SK-N-SH (cell line): ENCODE measurements around the gene MNDA. TPM values are rescaled to one million over a fixed set of nuclear protein-coding genes. Genes with fewer than 3 reads are reported as not detected.

Experiments
- CTCF ChIA-PET: fragments of 300-600, 350-600 bp; formaldehyde crosslinking; extraction: SDS; loops from one replicate; lab custom pipeline; 2021; lab: Yijun Ruan, JAX
- POLR2A ChIA-PET: fragments of 350-600 bp; sonication (Branson Sonifier 250); formaldehyde crosslinking; extraction: SDS; loops from one replicate; lab custom pipeline; 2020; ENCODE audit warnings: antibody characterized with exemption, inconsistent platforms; lab: Yijun Ruan, JAX
- DNase-seq: peaks from one replicate; pipeline ENCODE4 v3.0.0; 2012
- H2AFZ ChIP-seq: fragments of 200-600 bp; sonication (generic); 2 replicates; pipeline ENCODE4 v1.8.1; 2016; ENCODE audit warnings: antibody characterized with exemption, mild to moderate bottlenecking, low read depth
- H3F3A ChIP-seq: fragments of 200-600 bp; sonication (generic); replicated peaks from 2 replicates; pipeline ENCODE3; 2016; ENCODE audit warnings: antibody characterized with exemption, mild to moderate bottlenecking; ENCODE audit not compliant: insufficient read depth
- H3K27ac ChIP-seq, 2 experiments: fragments of 200-500 bp in 1 of 2; fragments of 200-600 bp in 1 of 2; sonication (Bioruptor generic) in 1 of 2; sonication (generic), shearing (Covaris generic) in 1 of 2; 2 replicates each; pipeline versions ENCODE4 v1.5.1 to v1.6.1; 2014 to 2016; ENCODE audit warnings: low read depth in 2 of 2, inconsistent platforms in 1 of 2, low read length in 1 of 2, mild to moderate bottlenecking in 1 of 2, mixed read lengths in 1 of 2
- H3K27me3 ChIP-seq: fragments of 200-600 bp; sonication (generic), shearing (Covaris generic); 2 replicates; pipeline ENCODE4 v1.6.1; 2016; ENCODE audit warnings: mixed run types; ENCODE audit not compliant: insufficient read depth
- H3K36me3 ChIP-seq, 2 experiments: fragments of 200-500 bp in 1 of 2; fragments of 200-600 bp in 1 of 2; sonication (Bioruptor generic) in 1 of 2; sonication (generic) in 1 of 2; replicated peaks in 1 of 2; 2 replicates each; pipeline versions ENCODE3 to v1.5.1; 2014 to 2016; ENCODE audit warnings: low read length in 1 of 2, mild to moderate bottlenecking in 1 of 2; ENCODE audit not compliant: insufficient read depth in 2 of 2, control insufficient read depth in 1 of 2
- H3K4me1 ChIP-seq, 2 experiments: fragments of 200-500 bp in 1 of 2; fragments of 200-600 bp in 1 of 2; sonication (Bioruptor generic) in 1 of 2; sonication (generic), shearing (Covaris generic) in 1 of 2; 2 replicates each; pipeline versions ENCODE4 v1.5.1 to v1.6.1; 2014 to 2016; ENCODE audit warnings: low read depth in 1 of 2, low read length in 1 of 2, mixed run types in 1 of 2; ENCODE audit not compliant: insufficient read depth in 2 of 2, control insufficient read depth in 1 of 2
- H3K4me2 ChIP-seq: fragments of 200-600 bp; sonication (generic), shearing (Covaris generic); 2 replicates; pipeline ENCODE4 v1.6.1; 2017; ENCODE audit warnings: mixed run types
- H3K4me3 ChIP-seq, 2 experiments: fragments of 200-500 bp in 1 of 2; fragments of 200-600 bp in 1 of 2; sonication (Bioruptor generic) in 1 of 2; sonication (generic), shearing (Covaris generic) in 1 of 2; 2 replicates each; pipeline versions ENCODE4 v1.5.1 to v1.8.1; 2014 to 2016; ENCODE audit warnings: low read depth in 2 of 2, inconsistent platforms in 1 of 2, low read length in 1 of 2, mild to moderate bottlenecking in 1 of 2, mixed read lengths in 1 of 2, moderate library complexity in 1 of 2
- H3K79me2 ChIP-seq: fragments of 200-600 bp; sonication (generic); 2 replicates; pipeline ENCODE4 v1.8.1; 2017; ENCODE audit warnings: mild to moderate bottlenecking; ENCODE audit not compliant: insufficient read depth
- H3K9ac ChIP-seq: fragments of 200-600 bp; sonication (generic); 2 replicates; pipeline ENCODE4 v1.6.1; 2017; ENCODE audit warnings: mixed run types
- H3K9me2 ChIP-seq: fragments of 200-600 bp; sonication (generic); 2 replicates; pipeline ENCODE4 v1.6.1; 2017; ENCODE audit warnings: mixed run types
- H3K9me3 ChIP-seq: fragments of 200-600 bp; sonication (generic); 2 replicates; pipeline ENCODE4 v1.6.1; 2017; ENCODE audit warnings: mixed run types, mild to moderate bottlenecking, moderate library complexity
- H4K20me1 ChIP-seq: fragments of 200-600 bp; sonication (generic); 2 replicates; pipeline ENCODE4 v1.6.1; 2017; ENCODE audit warnings: mild to moderate bottlenecking, mixed run types; ENCODE audit not compliant: insufficient read depth
- EP300 ChIP-seq, 2 experiments: IDR thresholded peaks; 2 replicates each; pipeline versions ENCODE4 v1.4.0 to v1.6.1; 2012; ENCODE audit warnings: borderline replicate concordance in 1 of 2, low read depth in 1 of 2, low read length in 1 of 2
- EZH2phosphoT487 ChIP-seq: fragments of 200-600 bp; sonication (generic); IDR thresholded peaks from 2 replicates; pipeline ENCODE4 v1.6.1; 2017; ENCODE audit warnings: low read depth, mixed run types, mild to moderate bottlenecking, antibody characterized with exemption, moderate library complexity, borderline replicate concordance
- FOSL2 ChIP-seq: IDR thresholded peaks from 2 replicates; pipeline ENCODE4 v1.4.0; 2012; ENCODE audit warnings: low read depth, mild to moderate bottlenecking, moderate library complexity, borderline replicate concordance
- GABPA ChIP-seq: IDR thresholded peaks from 2 replicates; pipeline ENCODE4 v1.4.0; 2012; ENCODE audit warnings: low read depth, mild to moderate bottlenecking
- MAX ChIP-seq: IDR thresholded peaks from 2 replicates; pipeline ENCODE4 v1.4.0; 2012; ENCODE audit warnings: low read depth
- MEF2A ChIP-seq: IDR thresholded peaks from 2 replicates; pipeline ENCODE4 v1.4.0; 2012; ENCODE audit warnings: low read depth, borderline replicate concordance
- NFIC ChIP-seq: IDR thresholded peaks from 2 replicates; pipeline ENCODE4 v1.4.0; 2012; ENCODE audit warnings: borderline replicate concordance
- NRF1 ChIP-seq: IDR thresholded peaks from 2 replicates; pipeline ENCODE4 v1.6.1; 2012; ENCODE audit warnings: low read depth, mild to moderate bottlenecking, low read length
- PBX3 ChIP-seq: IDR thresholded peaks from 2 replicates; pipeline ENCODE4; 2012
- POLR2AphosphoS5 ChIP-seq: IDR thresholded peaks from 2 replicates; pipeline ENCODE4 v1.6.1; 2012; ENCODE audit warnings: low read depth, low read length
- RAD21 ChIP-seq: IDR thresholded peaks from 2 replicates; pipeline ENCODE4 v1.6.1; 2012; ENCODE audit warnings: mild to moderate bottlenecking, low read length
- RXRA ChIP-seq: IDR thresholded peaks from 2 replicates; pipeline ENCODE4 v1.4.0; 2012; ENCODE audit warnings: low read depth, mild to moderate bottlenecking, borderline replicate concordance
- SIN3A ChIP-seq: IDR thresholded peaks from 2 replicates; pipeline ENCODE4 v1.6.1; 2012; ENCODE audit warnings: low read depth, mild to moderate bottlenecking, low read length, moderate library complexity, borderline replicate concordance
- SMC3 ChIP-seq: IDR thresholded peaks from 2 replicates; pipeline ENCODE4 v1.6.1; 2012; ENCODE audit warnings: low read depth, low read length, improper control_type of control experiment
- TAF1 ChIP-seq: IDR thresholded peaks from 2 replicates; pipeline ENCODE4 v1.6.1; 2012; ENCODE audit warnings: low read depth, mild to moderate bottlenecking, low read length, moderate library complexity, borderline replicate concordance
- TEAD4 ChIP-seq: IDR thresholded peaks from 2 replicates; pipeline ENCODE4 v1.4.0; 2012; ENCODE audit warnings: mild to moderate bottlenecking, borderline replicate concordance; ENCODE audit not compliant: insufficient read depth
- YY1 ChIP-seq: IDR thresholded peaks from 2 replicates; pipeline ENCODE4 v1.4.0; 2012; ENCODE audit warnings: low read depth, mild to moderate bottlenecking
- ZBTB33 ChIP-seq: IDR thresholded peaks from 2 replicates; pipeline ENCODE4 v1.4.0; 2012; ENCODE audit warnings: low read depth, borderline replicate concordance
- WGBS: methylation state at CpG from one replicate; pipeline ENCODE4 v1.1.6; 2017; ENCODE audit warnings: low lambda C conversion rate; 5-methylcytosine and 5-hydroxymethylcytosine counted together
- polyA plus RNA-seq, 3 experiments: library from polyadenylated mRNA; depleted of rRNA; stranded (reverse); fragments of >200 nt; gene quantifications; 2 replicates each; pipeline ENCODE4 v1.2.3, GENCODE V29; 2012
- TF ChIP-seq, protein P1 (sequence below): fragments of 150-350 bp; IDR thresholded peaks from 2 replicates; pipeline ENCODE4 v1.6.1; 2016; ENCODE audit warnings: mild to moderate bottlenecking, low read depth, low read length

The MNDA gene
- polyA plus RNA-seq, 1 of the 3 experiments (the other 2 are of a cell fraction): not detected

- no peak for DNase-seq
- Histone ChIP-seq H3F3A (no peaks in the 10 kb centered on the region), H3K4me2 (no peak overlapping the region), H4K20me1 (no peaks in the 10 kb centered on the region), H3K9me2 (no peaks in the 10 kb centered on the region), H3K27ac (no peak overlapping the region), H3K27me3 (no peaks in the 10 kb centered on the region), H3K79me2 (no peaks in the 10 kb centered on the region), H3K4me1 (no peaks in the 10 kb centered on the region), H2AFZ (no peak overlapping the region), H3K36me3 (no peaks in the 10 kb centered on the region), H3K9me3 (no peaks in the 10 kb centered on the region), H3K9ac (no peak overlapping the region), H3K4me3 (no peak overlapping the region)
- WGBS: 0% methylated on average over 2 of the region's 2 CpGs
- POLR2A ChIA-PET: no interaction called here
- CTCF ChIA-PET: no interaction called here
- TF ChIP-seq NRF1 (no peak), YY1 (no peak), FOSL2 (no peak), EZH2phosphoT487 (no peak), ZBTB33 (no peak), TAF1 (no peak), RXRA (no peak), EP300 (IDR thresholded peaks at IDR 0.05; ENCODE audit: borderline replicate concordance in 1 of 2, low read depth in 1 of 2, low read length in 1 of 2) (no peak), RAD21 (no peak), NFIC (no peak), SMC3 (no peak), MEF2A (no peak)
- TF ChIP-seq, protein P1, sequence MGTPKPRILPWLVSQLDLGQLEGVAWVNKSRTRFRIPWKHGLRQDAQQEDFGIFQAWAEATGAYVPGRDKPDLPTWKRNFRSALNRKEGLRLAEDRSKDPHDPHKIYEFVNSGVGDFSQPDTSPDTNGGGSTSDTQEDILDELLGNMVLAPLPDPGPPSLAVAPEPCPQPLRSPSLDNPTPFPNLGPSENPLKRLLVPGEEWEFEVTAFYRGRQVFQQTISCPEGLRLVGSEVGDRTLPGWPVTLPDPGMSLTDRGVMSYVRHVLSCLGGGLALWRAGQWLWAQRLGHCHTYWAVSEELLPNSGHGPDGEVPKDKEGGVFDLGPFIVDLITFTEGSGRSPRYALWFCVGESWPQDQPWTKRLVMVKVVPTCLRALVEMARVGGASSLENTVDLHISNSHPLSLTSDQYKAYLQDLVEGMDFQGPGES: no peak
Observed at GRCh38 chr1:158873141-158873540, 42.0 kb downstream of the MNDA start.

DNA sequence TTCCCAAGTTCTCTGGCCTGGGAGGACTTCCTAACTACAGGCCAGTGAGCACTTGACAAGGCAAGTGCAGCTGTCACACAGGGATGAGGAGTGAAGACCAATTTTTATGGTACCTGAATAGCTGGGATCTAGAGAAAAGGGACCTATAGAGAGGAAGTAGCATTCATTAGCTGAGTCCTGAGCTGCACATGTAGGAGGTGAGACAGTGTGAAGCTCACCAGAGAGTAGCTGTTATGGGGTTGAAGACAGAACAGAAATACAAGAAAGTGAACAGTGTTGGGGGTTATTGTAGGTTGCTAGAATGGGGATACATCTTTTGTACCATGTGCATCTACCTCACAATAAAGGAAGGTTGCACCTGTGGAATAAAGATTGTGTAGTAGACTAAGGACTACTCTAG lies 62.5 kb downstream of the MNDA start:
- Histone ChIP-seq H2AFZ (no peak overlapping the region), H3K9me3 (no peaks in the 10 kb centered on the region), H3K27ac (no peak overlapping the region), H3F3A (peaks cover 4% of the 10 kb centered on the region), H3K4me2 (no peak overlapping the region), H3K27me3 (no peaks in the 10 kb centered on the region), H4K20me1 (no peaks in the 10 kb centered on the region), H3K4me3 (no peak overlapping the region), H3K4me1 (no peaks in the 10 kb centered on the region), H3K79me2 (no peaks in the 10 kb centered on the region), H3K9ac (no peak overlapping the region), H3K36me3 (no peaks in the 10 kb centered on the region), H3K9me2 (no peaks in the 10 kb centered on the region)
- DNase-seq: no peak
- ChIA-PET CTCF (no interaction called here), POLR2A (no interaction called here)
- no peak for TF ChIP-seq TEAD4
- TF ChIP-seq EZH2phosphoT487: no peak
- TF ChIP-seq MAX: no peak
- no peak for TF ChIP-seq GABPA
- no peak for TF ChIP-seq SIN3A
- TF ChIP-seq POLR2AphosphoS5: no peak
- no peak for TF ChIP-seq RAD21
- no peak for TF ChIP-seq PBX3
- TF ChIP-seq EP300 (IDR thresholded peaks at IDR 0.05; ENCODE audit: borderline replicate concordance in 1 of 2, low read depth in 1 of 2, low read length in 1 of 2): no peak
- TF ChIP-seq NRF1: no peak
- TF ChIP-seq ZBTB33: no peak
